ENCODE results near the gene PLEKHB2. TPM values are rescaled to one million over a fixed set of nuclear protein-coding genes. Genes with fewer than 3 reads are reported as not detected.

Gene PLEKHB2
- total and polyA plus RNA-seq, 9 of the 15 experiments (the other 6 are each of a cell fraction or from before 2014, with no cell fraction given): 41.3 to 71.5 (median 50.2) TPM

- peak; percentile 71; the same call in 1 of the 2 replicates for TF ChIP-seq NKRF (IDR thresholded peaks at IDR 0.05; ENCODE audit: borderline replicate concordance)
- TF ChIP-seq NCOA6 (IDR thresholded peaks at IDR 0.05): no peak
- peak; percentile 83 for TF ChIP-seq MITF (IDR thresholded peaks at IDR 0.05)
- TF ChIP-seq BMI1 (IDR thresholded peaks at IDR 0.05; ENCODE audit: low read length): no peak
- TF ChIP-seq BRCA1 (IDR thresholded peaks at IDR 0.05): no peak
- no peak for TF ChIP-seq BRCA1 (CRISPR knock-in tag; IDR thresholded peaks at IDR 0.05)
- TF ChIP-seq CREM (IDR thresholded peaks at IDR 0.05; ENCODE audit: low read depth): 0 out of 2 replicates have a peak, but pooled peaks have one; percentile 8
- TF ChIP-seq CBX5 (IDR thresholded peaks at IDR 0.05; ENCODE audit: borderline replicate concordance, low read depth): no peak
- TF ChIP-seq HMGXB4 (CRISPR knock-in tag; IDR thresholded peaks at IDR 0.05): no peak
- no peak for TF ChIP-seq SMARCA5 (IDR thresholded peaks at IDR 0.05)
- TF ChIP-seq HBP1 (CRISPR knock-in tag; IDR thresholded peaks at IDR 0.05): no peak
- no peak for TF ChIP-seq NR2F6 (CRISPR knock-in tag; IDR thresholded peaks at IDR 0.05)
- TF ChIP-seq CHCHD3 (CRISPR knock-in tag; IDR thresholded peaks at IDR 0.05): no peak
- no peak for TF ChIP-seq E2F5 (CRISPR knock-in tag; IDR thresholded peaks at IDR 0.05)
- no peak for TF ChIP-seq ZNF511 (CRISPR knock-in tag; IDR thresholded peaks at IDR 0.05)
- peak in 1 of 2 experiments; percentile 53; a peak in 3 of 4 replicates for TF ChIP-seq MNT (conservative IDR thresholded peaks at IDR 0.05)
- peak; percentile 31; the same call in 1 of the 2 replicates for TF ChIP-seq TRIM28 (IDR thresholded peaks at IDR 0.05)
- TF ChIP-seq SREBF2 (CRISPR knock-in tag; IDR thresholded peaks at IDR 0.05): no peak
- no peak for TF ChIP-seq CCNT2 (IDR thresholded peaks at IDR 0.05; ENCODE audit: borderline replicate concordance, extremely low read depth, insufficient read length, low read depth, low read length)
These were observed 515 bp upstream of the PLEKHB2 start (continued) for GRCh38 chr2:131104487-131105155.
